Mesenchymal stem cell (in vitro differentiated cells and primary cell): ENCODE results near the gene SPHK2.
A peak's percentile ranks its signal among the peaks of the same experiment; 100 is the strongest.

Experiments
- DNase-seq: peaks from one replicate; pipeline ENCODE4 v3.0.0-alpha.2; 2013
- H2AFZ ChIP-seq: one replicate; pipeline ENCODE4 v1.6.1; 2013; ENCODE audit warnings: low read depth, mild to moderate bottlenecking, control low read depth, inconsistent platforms, low read length, moderate library complexity
- H2AK5ac ChIP-seq: 2 replicates; pipeline ENCODE4 v1.6.1; 2013; ENCODE audit warnings: low read length, moderate library complexity, mild to moderate bottlenecking, inconsistent platforms; ENCODE audit not compliant: severe bottlenecking
- H2BK120ac ChIP-seq: one replicate; pipeline ENCODE4 v1.6.1; 2013; ENCODE audit warnings: low read depth, mild to moderate bottlenecking, inconsistent platforms, low read length, moderate library complexity
- H2BK12ac ChIP-seq, 2 experiments: one replicate each; pipeline ENCODE4 v1.6.1; 2013; ENCODE audit warnings: inconsistent platforms in 2 of 2, low read length in 2 of 2, mild to moderate bottlenecking in 2 of 2, moderate library complexity in 2 of 2, control low read depth in 1 of 2
- H2BK15ac ChIP-seq: one replicate; pipeline ENCODE4 v1.6.1; 2013; ENCODE audit warnings: mild to moderate bottlenecking, low read depth, inconsistent platforms; ENCODE audit not compliant: poor library complexity, severe bottlenecking
- H2BK5ac ChIP-seq: 2 replicates; pipeline ENCODE4 v1.6.1; 2013; ENCODE audit warnings: low read depth, mild to moderate bottlenecking, low read length, control low read depth, inconsistent platforms; ENCODE audit not compliant: poor library complexity, severe bottlenecking
- H3K14ac ChIP-seq, 2 experiments: one replicate each; pipeline ENCODE4 v1.6.1; 2013; ENCODE audit warnings: inconsistent platforms in 2 of 2, low read length in 2 of 2, control low read depth in 1 of 2, mild to moderate bottlenecking in 1 of 2, moderate library complexity in 1 of 2
- H3K18ac ChIP-seq, 2 experiments: one replicate each; pipeline ENCODE4 v1.6.1; 2013; ENCODE audit warnings: inconsistent platforms in 2 of 2, low read length in 2 of 2, control low read depth in 1 of 2, low read depth in 1 of 2, mild to moderate bottlenecking in 1 of 2
- H3K23ac ChIP-seq, 2 experiments: one replicate each; pipeline ENCODE4 v1.6.1; 2013; ENCODE audit warnings: inconsistent platforms in 2 of 2, low read length in 2 of 2, mild to moderate bottlenecking in 2 of 2, moderate library complexity in 2 of 2, control low read depth in 1 of 2
- H3K27ac ChIP-seq: 2 replicates; pipeline ENCODE4 v1.5.1; 2013; ENCODE audit warnings: mild to moderate bottlenecking, moderate library complexity, low read length, control low read depth, inconsistent platforms; ENCODE audit not compliant: poor library complexity, severe bottlenecking
- H3K27me3 ChIP-seq, 2 experiments: 2 replicates each; pipeline versions ENCODE4 v1.6.1 to v1.7.0; 2013; ENCODE audit warnings: low read length in 2 of 2, mild to moderate bottlenecking in 2 of 2, moderate library complexity in 2 of 2, control low read depth in 1 of 2, inconsistent platforms in 1 of 2; ENCODE audit not compliant: control insufficient read depth in 1 of 2, insufficient read depth in 1 of 2
- H3K36me3 ChIP-seq, 2 experiments: 2 replicates each; pipeline versions ENCODE4 v1.6.1 to v1.7.0; 2013; ENCODE audit warnings: low read length in 2 of 2, control low read depth in 1 of 2, inconsistent platforms in 1 of 2, low read depth in 1 of 2, mild to moderate bottlenecking in 1 of 2; ENCODE audit not compliant: insufficient read depth in 2 of 2, control insufficient read depth in 1 of 2
- H3K4ac ChIP-seq, 2 experiments: one replicate each; pipeline ENCODE4 v1.6.1; 2013; ENCODE audit warnings: inconsistent platforms in 2 of 2, low read length in 2 of 2, mild to moderate bottlenecking in 2 of 2, moderate library complexity in 2 of 2, control low read depth in 1 of 2, low read depth in 1 of 2
- H3K4me1 ChIP-seq: 2 replicates; pipeline ENCODE4 v1.6.1; 2013; ENCODE audit warnings: low read depth, low read length, control low read depth; ENCODE audit not compliant: control insufficient read depth, insufficient read depth
- H3K4me2 ChIP-seq: 2 replicates; pipeline ENCODE4 v1.6.1; 2013; ENCODE audit warnings: low read length, mild to moderate bottlenecking, inconsistent platforms; ENCODE audit not compliant: poor library complexity, severe bottlenecking
- H3K4me3 ChIP-seq, 2 experiments: 2 replicates each; pipeline versions ENCODE4 v1.5.1 to v1.7.0; 2013; ENCODE audit warnings: low read length in 2 of 2, mild to moderate bottlenecking in 2 of 2, control low read depth in 1 of 2, low read depth in 1 of 2; ENCODE audit not compliant: insufficient read depth in 1 of 2
- H3K79me1 ChIP-seq: replicated peaks from 2 replicates; pipeline ENCODE4 v1.6.1; 2013; ENCODE audit warnings: mild to moderate bottlenecking, control low read depth, low read length, inconsistent platforms; ENCODE audit not compliant: poor library complexity, severe bottlenecking
- H3K9ac ChIP-seq: 2 replicates; pipeline ENCODE4 v1.7.0; 2013; ENCODE audit warnings: mild to moderate bottlenecking, low read length, moderate library complexity
- H3K9me3 ChIP-seq: 2 replicates; pipeline ENCODE4 v1.7.0; 2013; ENCODE audit warnings: mild to moderate bottlenecking, low read length; ENCODE audit not compliant: control insufficient read depth
- H4K8ac ChIP-seq: one replicate; pipeline ENCODE4 v1.6.1; 2013; ENCODE audit warnings: inconsistent platforms, mild to moderate bottlenecking, low read length, moderate library complexity
- H4K91ac ChIP-seq: one replicate; pipeline ENCODE4 v1.6.1; 2013; ENCODE audit warnings: mild to moderate bottlenecking, low read length, inconsistent platforms
- WGBS: methylation state at CpG from one replicate; pipeline ENCODE4 v1.1.7; 2013; ENCODE audit warnings: mixed read lengths; 5-methylcytosine and 5-hydroxymethylcytosine counted together

Gene SPHK2

GRCh38 chr19:48638831-48639381 lies 19.6 kb downstream of the SPHK2 start:
- Histone ChIP-seq H2BK120ac (no peak overlapping the region), H3K4me3 (peak overlapping the region in 1 of 2 experiments; percentile 25), H2AFZ (no peak overlapping the region), H3K9me3 (no peaks in the 10 kb centered on the region), H3K14ac (no peak overlapping the region), H3K18ac (peak overlapping the region; percentile 26 to 55), H4K91ac (peak overlapping the region; percentile 14), H2AK5ac (peak overlapping the region; percentile 43), H3K79me1 (no peaks in the 10 kb centered on the region), H2BK12ac (peak overlapping the region in 1 of 2 experiments; percentile 98), H3K4me1 (peaks cover 24% of the 10 kb centered on the region), H3K4me2 (no peak overlapping the region), H3K27me3 (peaks cover 0 to 7% of the 10 kb centered on the region in 2 experiments), H3K9ac (peak overlapping the region; percentile 99), H4K8ac (no peak overlapping the region), H2BK5ac (no peak overlapping the region), H3K23ac (no peak overlapping the region), H2BK15ac (peak overlapping the region; percentile 88), H3K27ac (no peak overlapping the region), H3K36me3 (peaks cover 0 to 14% of the 10 kb centered on the region in 2 experiments), H3K4ac (peak overlapping the region in 1 of 2 experiments; percentile 63)
- WGBS, result 79% methylated on average over 16 of the region's 16 CpGs
- DNase-seq, result no peak

- no peak overlapping the region for H3K4ac ChIP-seq
- no peak for DNase-seq
- H2BK120ac ChIP-seq, result no peak overlapping the region
- H4K8ac ChIP-seq, result peak overlapping the region; percentile 7
- H3K4me2 ChIP-seq, result no peak overlapping the region
- H3K4me1 ChIP-seq, result peaks cover 25% of the 10 kb centered on the region
- peaks cover 0 to 14% of the 10 kb centered on the region in 2 experiments for H3K36me3 ChIP-seq
- peak overlapping the region in 1 of 2 experiments; percentile 24 for H3K23ac ChIP-seq
- 86% methylated on average over 29 of the region's 33 CpGs for WGBS
- H3K18ac ChIP-seq, result no peak overlapping the region
- no peak overlapping the region for H3K9ac ChIP-seq
- peaks cover 0 to 7% of the 10 kb centered on the region in 2 experiments for H3K27me3 ChIP-seq
- peak overlapping the region; percentile 33 to 54 for H2BK12ac ChIP-seq
- no peak overlapping the region for H4K91ac ChIP-seq
- H2BK15ac ChIP-seq, result no peak overlapping the region
- no peak overlapping the region for H2BK5ac ChIP-seq
- H3K79me1 ChIP-seq, result no peaks in the 10 kb centered on the region
- no peak overlapping the region for H2AFZ ChIP-seq
- peak overlapping the region in 1 of 2 experiments; percentile 5 for H3K4me3 ChIP-seq
- peak overlapping the region; percentile 4 for H2AK5ac ChIP-seq
- no peak overlapping the region for H3K27ac ChIP-seq
- H3K9me3 ChIP-seq, result no peaks in the 10 kb centered on the region
- H3K14ac ChIP-seq, result no peak overlapping the region
Measured at GRCh38 chr19:48639483-48640375, 20.4 kb downstream of the SPHK2 start.

GRCh38 chr19:48641850-48642249 lies 22.5 kb downstream of the SPHK2 start:
- no peak overlapping the region for H3K4me3 ChIP-seq
- no peak for DNase-seq
- H3K27me3 ChIP-seq, result no peaks in the 10 kb centered on the region
- H2BK5ac ChIP-seq, result no peak overlapping the region
- H3K23ac ChIP-seq, result no peak overlapping the region
- no peak overlapping the region for H3K18ac ChIP-seq
- no peak overlapping the region for H2BK15ac ChIP-seq
- H3K79me1 ChIP-seq, result no peaks in the 10 kb centered on the region
- no peak overlapping the region for H3K9ac ChIP-seq
- peaks cover 0 to 14% of the 10 kb centered on the region in 2 experiments for H3K36me3 ChIP-seq
- H2BK120ac ChIP-seq, result no peak overlapping the region
- H2AFZ ChIP-seq, result no peak overlapping the region
- no peak overlapping the region for H4K8ac ChIP-seq
- peaks cover 25% of the 10 kb centered on the region for H3K4me1 ChIP-seq
- no peaks in the 10 kb centered on the region for H3K9me3 ChIP-seq
- no peak overlapping the region for H2BK12ac ChIP-seq
- no peak overlapping the region for H2AK5ac ChIP-seq
- no peak overlapping the region for H3K27ac ChIP-seq
- WGBS, result 100% methylated on average over 2 of the region's 2 CpGs
- H4K91ac ChIP-seq, result no peak overlapping the region
- no peak overlapping the region for H3K4ac ChIP-seq
- no peak overlapping the region for H3K4me2 ChIP-seq
- H3K14ac ChIP-seq, result no peak overlapping the region

GRCh38 chr19:48642862-48643261 lies 23.6 kb downstream of the SPHK2 start:
- DNase-seq, result no peak
- Histone ChIP-seq H4K91ac (no peak overlapping the region), H3K36me3 (peaks cover 0 to 14% of the 10 kb centered on the region in 2 experiments), H2BK12ac (no peak overlapping the region), H3K27me3 (no peaks in the 10 kb centered on the region), H3K4me2 (no peak overlapping the region), H2BK15ac (no peak overlapping the region), H3K79me1 (no peaks in the 10 kb centered on the region), H3K27ac (no peak overlapping the region), H2BK5ac (no peak overlapping the region), H4K8ac (no peak overlapping the region), H3K4me1 (peaks cover 23% of the 10 kb centered on the region), H3K14ac (no peak overlapping the region), H3K9me3 (no peaks in the 10 kb centered on the region), H3K9ac (no peak overlapping the region), H2AFZ (no peak overlapping the region), H2BK120ac (no peak overlapping the region), H2AK5ac (no peak overlapping the region), H3K23ac (no peak overlapping the region), H3K18ac (no peak overlapping the region), H3K4ac (no peak overlapping the region), H3K4me3 (no peak overlapping the region)
- WGBS, result 96% methylated on average over 4 of the region's 5 CpGs
